ENCODE measurements around the gene SLC39A12.

- TF ChIP-seq POLR2AphosphoS5 (IDR thresholded peaks at IDR 0.05; ENCODE audit: low read depth, low read length) (no peak), REST (IDR thresholded peaks at IDR 0.05; ENCODE audit: insufficient read depth in 1 of 2, low read depth in 2 of 2, low read length in 2 of 2) (no peak), TAF1 (IDR thresholded peaks at IDR 0.05; ENCODE audit: borderline replicate concordance, insufficient read depth, low read length) (no peak), SIN3A (IDR thresholded peaks at IDR 0.05; ENCODE audit: borderline replicate concordance, insufficient read depth, low read length) (no peak), FOXP2 (optimal IDR thresholded peaks at IDR 0.05; ENCODE audit: borderline replicate concordance, extremely low read depth, extremely low read length, insufficient read depth) (no peak)
These were observed 46.2 kb upstream of the SLC39A12 start for GRCh38 chr10:17905491-17905890.
